ENCODE data around the gene AHNAK. TPM values are rescaled to one million over a fixed set of nuclear protein-coding genes. Genes with fewer than 3 reads are reported as not detected.

The AHNAK gene
- total and polyA plus RNA-seq, 9 donors = 114 to 699 (median 540) TPM

GRCh38 chr11:62461740-62462507 lies 84.7 kb downstream of the AHNAK start:
- Histone ChIP-seq H3K4me3 (no peak overlapping the region), H3K4me1 (ENCODE audit: insufficient read depth) (no peaks in the 10 kb centered on the region), H3K36me3 (no peaks in the 10 kb centered on the region), H3K9me3 (no peaks in the 10 kb centered on the region), H3K27ac (no peak overlapping the region), H3K27me3 (no peaks in the 10 kb centered on the region)
- TF ChIP-seq CTCF (IDR thresholded peaks at IDR 0.05) = no peak
- TF ChIP-seq POLR2A (IDR thresholded peaks at IDR 0.05) = no peak
- no peak for TF ChIP-seq EP300 (IDR thresholded peaks at IDR 0.05)
- WGBS, 3 donors = 74 to 83% (median 76%) methylated on average over 15 of the region's 15 CpGs
- DNase-seq = no peak
- intact Hi-C loops (cut with DNase I) = no loop called here

DNA sequence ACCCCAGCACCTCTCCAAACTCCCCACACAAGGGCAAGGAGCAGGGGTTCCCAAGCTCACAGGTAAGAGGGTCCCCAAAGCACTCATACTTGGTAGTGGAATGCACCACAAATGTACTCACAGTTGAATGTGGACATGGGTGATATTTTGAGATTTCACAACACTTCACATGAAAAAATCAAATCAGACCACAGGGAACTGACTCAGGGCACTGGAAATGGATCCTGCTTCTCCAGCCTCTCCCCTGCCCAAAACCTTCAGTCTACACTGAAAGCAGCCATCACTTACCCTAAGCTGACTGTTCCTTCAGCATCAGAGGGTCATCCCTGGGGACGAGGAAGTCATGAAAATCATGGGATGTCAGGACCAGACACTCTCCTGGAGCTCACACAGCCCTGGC lies 87.5 kb downstream of the AHNAK start:
- Histone ChIP-seq H3K27ac (no peak overlapping the region), H3K27me3 (no peaks in the 10 kb centered on the region), H3K4me3 (no peak overlapping the region), H3K36me3 (no peaks in the 10 kb centered on the region), H3K4me1 (ENCODE audit: insufficient read depth) (no peaks in the 10 kb centered on the region), H3K9me3 (no peaks in the 10 kb centered on the region)
- 75 to 87% (median 82%) methylated on average over 1 of the region's 1 CpG for WGBS, 3 donors
- no peak for TF ChIP-seq EP300 (IDR thresholded peaks at IDR 0.05)
- TF ChIP-seq POLR2A (IDR thresholded peaks at IDR 0.05) = no peak
- TF ChIP-seq CTCF (IDR thresholded peaks at IDR 0.05) = no peak
- no peak for DNase-seq
- intact Hi-C loops (cut with DNase I) = no loop called here

DNA sequence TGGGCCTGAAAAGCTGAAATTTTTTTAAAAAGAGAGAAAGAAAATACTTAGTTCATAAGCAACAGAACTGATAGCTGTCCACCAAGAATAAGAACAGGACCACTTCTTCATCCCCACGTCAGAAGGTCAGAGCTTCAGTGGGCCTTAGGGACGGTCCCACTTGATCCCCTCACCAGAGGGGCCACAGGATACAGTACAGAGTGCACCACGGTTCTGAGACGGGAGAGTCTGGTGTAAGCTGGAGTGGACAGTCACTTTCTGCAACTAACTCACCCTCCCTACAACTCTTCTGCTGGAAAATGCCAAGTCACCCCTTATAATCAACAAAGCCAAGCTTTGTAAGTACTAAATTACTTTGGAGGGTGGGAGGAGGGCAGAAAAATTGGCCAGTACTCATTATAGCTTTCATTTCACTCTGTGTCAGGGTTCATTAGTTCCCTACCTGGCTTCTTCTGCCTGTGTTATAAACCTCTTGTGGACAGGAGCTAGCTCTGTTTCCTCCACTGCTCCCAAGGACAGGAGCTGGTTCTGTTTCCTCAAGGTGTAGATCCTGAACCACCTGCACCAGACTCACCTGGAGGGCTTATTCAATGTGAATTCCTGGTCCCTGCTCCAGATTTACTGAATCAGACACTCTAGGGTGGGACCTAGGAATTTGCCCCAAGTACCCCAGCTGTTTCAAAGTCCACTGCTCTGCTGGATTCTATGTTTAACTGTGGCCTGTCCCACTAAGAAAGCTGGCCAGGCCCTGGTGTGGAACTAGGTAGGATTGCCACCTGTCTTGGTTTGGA lies 88.2 kb downstream of the AHNAK start:
- no peak overlapping the region for H3K4me3 ChIP-seq
- TF ChIP-seq POLR2A (IDR thresholded peaks at IDR 0.05) (no peak), CTCF (IDR thresholded peaks at IDR 0.05) (no peak), EP300 (IDR thresholded peaks at IDR 0.05) (no peak)
- no peak overlapping the region for H3K27ac ChIP-seq
- intact Hi-C loops (cut with DNase I) = no loop called here
- no peaks in the 10 kb centered on the region for H3K27me3 ChIP-seq
- DNase-seq = no peak
- H3K9me3 ChIP-seq = no peaks in the 10 kb centered on the region
- no peaks in the 10 kb centered on the region for H3K36me3 ChIP-seq
- no peaks in the 10 kb centered on the region for H3K4me1 ChIP-seq (ENCODE audit: insufficient read depth)
- WGBS, 3 donors = 42 to 58% (median 49%) methylated on average over 4 of the region's 4 CpGs

GRCh38 chr11:62457478-62457877 lies 89.1 kb downstream of the AHNAK start:
- Histone ChIP-seq H3K4me3 (no peak overlapping the region), H3K4me1 (ENCODE audit: insufficient read depth) (no peaks in the 10 kb centered on the region), H3K36me3 (no peaks in the 10 kb centered on the region), H3K9me3 (no peaks in the 10 kb centered on the region), H3K27ac (no peak overlapping the region), H3K27me3 (no peaks in the 10 kb centered on the region)
- TF ChIP-seq EP300 (IDR thresholded peaks at IDR 0.05) = no peak
- no peak for TF ChIP-seq POLR2A (IDR thresholded peaks at IDR 0.05)
- TF ChIP-seq CTCF (IDR thresholded peaks at IDR 0.05) = no peak
- 73 to 82% (median 75%) methylated on average over 4 of the region's 4 CpGs for WGBS, 3 donors
- intact Hi-C loops (cut with DNase I) = no loop called here
- DNase-seq = no peak

Measured in ovary (tissue), 9 donors.